Gastroesophageal sphincter (tissue), 4 donors: ENCODE measurements around the gene ZNRF2. TPM values are rescaled to one million over a fixed set of nuclear protein-coding genes. Genes with fewer than 3 reads are reported as not detected.

Experiments
- ATAC-seq: fragments of 150-250 bp; one replicate; pipeline ENCODE4 v1.9.1; 2016; ENCODE audit warnings: mild to moderate bottlenecking, moderate library complexity
- H3K27ac ChIP-seq, 4 donors: fragments of 200-600 bp; sonication (generic) in 3 of 4; 1 replicate in 3 of 4; 2 replicates in 1 of 4; pipeline ENCODE4 v1.5.1; 2016 to 2019
- H3K27me3 ChIP-seq: fragments of 200-600 bp; sonication (generic); one replicate; pipeline ENCODE4 v1.5.1; 2019
- H3K36me3 ChIP-seq, 2 donors: fragments of 200-600 bp; sonication (generic); one replicate each; pipeline ENCODE4 v1.5.1; 2019; ENCODE audit warnings: control low read depth in 1 of 2
- H3K4me1 ChIP-seq, 3 donors: fragments of 200-600 bp; sonication (generic); 1 replicate in 2 of 3; 2 replicates in 1 of 3; pipeline ENCODE4 v1.5.1; 2016 to 2019; ENCODE audit warnings: control low read depth in 2 of 3
- H3K4me3 ChIP-seq, 2 donors: fragments of 200-600 bp; sonication (generic); one replicate each; pipeline ENCODE4 v1.5.1; 2019; ENCODE audit warnings: mild to moderate bottlenecking in 1 of 2, moderate library complexity in 1 of 2
- H3K9me3 ChIP-seq, 3 donors: fragments of 200-600 bp; sonication (generic); one replicate each; pipeline ENCODE4 v1.5.1; 2017 to 2019; ENCODE audit warnings: control low read depth in 2 of 3
- CTCF ChIP-seq, 4 experiments: fragments of 200-600 bp in 2 of 4; fragments of 450-650 bp in 2 of 4; sonication (generic) in 1 of 4; IDR thresholded peaks; one replicate each; pipeline ENCODE4 v1.5.1; 2017 to 2019; ENCODE audit warnings: antibody characterized with exemption in 4 of 4, mild to moderate bottlenecking in 2 of 4, moderate library complexity in 2 of 4
- EP300 ChIP-seq: sonication (generic); formaldehyde crosslinking; IDR thresholded peaks from one replicate; pipeline ENCODE4 v1.6.1; 2017; ENCODE audit warnings: antibody characterized with exemption, mild to moderate bottlenecking
- POLR2A ChIP-seq, 2 donors: fragments of 450-650 bp; IDR thresholded peaks; one replicate each; pipeline ENCODE4 v1.6.1; 2017; ENCODE audit warnings: antibody characterized with exemption in 2 of 2, mild to moderate bottlenecking in 2 of 2, moderate library complexity in 1 of 2
- POLR2AphosphoS5 ChIP-seq: sonication (generic); formaldehyde crosslinking; IDR thresholded peaks from one replicate; pipeline ENCODE4 v1.6.1; 2017; ENCODE audit warnings: antibody characterized with exemption
- WGBS, 2 donors: methylation state at CpG; one replicate each; pipeline ENCODE4 v1.1.5; 2018; ENCODE audit warnings: low coverage in 1 of 2; 5-methylcytosine and 5-hydroxymethylcytosine counted together
- total RNA-seq, 4 donors: library from RNA; depleted of rRNA; stranded (reverse); fragments of >200 nt; gene quantifications; one replicate each; pipeline ENCODE4 v1.1.0, GENCODE V29; 2016

The ZNRF2 gene
- total RNA-seq, 4 donors from 2014 or later, result 12.5 to 20.9 (median 18.6) TPM

- H3K9me3 ChIP-seq, result no peaks in the 10 kb centered on the region
- WGBS, 2 donors, result 20 to 61% methylated on average over 2 of the region's 2 CpGs
- no peak overlapping the region for H3K27ac ChIP-seq
- TF ChIP-seq POLR2AphosphoS5, result no peak
- no peak for TF ChIP-seq CTCF (IDR thresholded peaks at IDR 0.05)
- no peak for TF ChIP-seq EP300
- no peak for TF ChIP-seq POLR2A (IDR thresholded peaks at IDR 0.05)
- no peak for ATAC-seq
- no peak overlapping the region for H3K4me3 ChIP-seq
- peaks cover 0 to 9% of the 10 kb centered on the region in 2 donors for H3K36me3 ChIP-seq
- peaks cover 0 to 17% (median 0%) of the 10 kb centered on the region in 3 donors for H3K4me1 ChIP-seq
- H3K27me3 ChIP-seq, result no peaks in the 10 kb centered on the region
These were observed 83.2 kb downstream of the ZNRF2 start for GRCh38 chr7:30367561-30367960.

DNA sequence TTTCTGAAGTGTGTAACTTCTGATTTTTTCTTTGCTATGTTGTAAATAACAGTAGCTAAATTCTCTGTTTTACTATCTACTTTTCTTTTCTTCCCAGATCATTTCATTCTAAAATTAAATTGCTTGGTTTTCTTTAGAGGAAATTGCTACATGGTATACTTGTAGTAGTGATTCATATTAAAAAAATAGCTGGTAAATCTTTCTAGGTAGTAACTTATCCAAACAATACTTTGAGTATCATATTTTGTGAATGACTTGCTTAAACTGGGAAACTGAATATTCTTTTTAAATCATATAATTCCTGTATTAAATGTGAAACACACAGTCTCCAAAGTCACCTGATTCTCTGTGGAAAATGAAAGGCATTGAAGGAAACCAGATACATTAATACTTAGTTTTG, 85.5 kb downstream of the ZNRF2 start:
- H3K27me3 ChIP-seq, result no peaks in the 10 kb centered on the region
- no peaks in the 10 kb centered on the region for H3K9me3 ChIP-seq
- no peak overlapping the region for H3K4me3 ChIP-seq
- TF ChIP-seq CTCF (IDR thresholded peaks at IDR 0.05) (no peak), POLR2AphosphoS5 (no peak), POLR2A (IDR thresholded peaks at IDR 0.05) (no peak), EP300 (no peak)
- H3K4me1 ChIP-seq, result peaks cover 0 to 17% (median 0%) of the 10 kb centered on the region in 3 donors
- ATAC-seq, result no peak
- H3K27ac ChIP-seq, result no peak overlapping the region
- H3K36me3 ChIP-seq, result peaks cover 0 to 9% of the 10 kb centered on the region in 2 donors

GRCh38 chr7:30371321-30371720, 86.9 kb downstream of the ZNRF2 start:
- H3K27ac ChIP-seq, result no peak overlapping the region
- no peaks in the 10 kb centered on the region for H3K27me3 ChIP-seq
- no peaks in the 10 kb centered on the region for H3K9me3 ChIP-seq
- ATAC-seq, result no peak
- TF ChIP-seq EP300, result no peak
- no peak for TF ChIP-seq POLR2AphosphoS5
- TF ChIP-seq POLR2A (IDR thresholded peaks at IDR 0.05), result no peak
- TF ChIP-seq CTCF (IDR thresholded peaks at IDR 0.05), result no peak
- WGBS, 2 donors, result 96 to 97% methylated on average over 3 to 5 of the region's 5 CpGs
- H3K4me3 ChIP-seq, result no peak overlapping the region
- peaks cover 0 to 17% (median 0%) of the 10 kb centered on the region in 3 donors for H3K4me1 ChIP-seq
- H3K36me3 ChIP-seq, result peaks cover 0 to 9% of the 10 kb centered on the region in 2 donors

GRCh38 chr7:30378275-30378674, 93.9 kb downstream of the ZNRF2 start:
- Histone ChIP-seq H3K4me3 (no peak overlapping the region), H3K4me1 (peaks cover 0 to 15% (median 0%) of the 10 kb centered on the region in 3 donors), H3K36me3 (no peaks in the 10 kb centered on the region), H3K27me3 (no peaks in the 10 kb centered on the region), H3K9me3 (peaks cover 0 to 5% (median 0%) of the 10 kb centered on the region in 3 donors), H3K27ac (no peak overlapping the region)
- 61 to 67% methylated on average over 1 of the region's 1 CpG for WGBS, 2 donors
- TF ChIP-seq POLR2AphosphoS5 (no peak), CTCF (IDR thresholded peaks at IDR 0.05) (no peak), EP300 (no peak), POLR2A (IDR thresholded peaks at IDR 0.05) (no peak)
- no peak for ATAC-seq

- Histone ChIP-seq H3K36me3 (no peaks in the 10 kb centered on the region), H3K4me3 (no peak overlapping the region), H3K4me1 (peaks cover 0 to 15% (median 0%) of the 10 kb centered on the region in 3 donors), H3K9me3 (peaks cover 0 to 5% (median 0%) of the 10 kb centered on the region in 3 donors), H3K27me3 (no peaks in the 10 kb centered on the region), H3K27ac (no peak overlapping the region)
- TF ChIP-seq POLR2A (IDR thresholded peaks at IDR 0.05) (no peak), CTCF (IDR thresholded peaks at IDR 0.05) (no peak), POLR2AphosphoS5 (no peak), EP300 (no peak)
- WGBS, 2 donors, result 53 to 56% methylated on average over 4 of the region's 4 CpGs
- ATAC-seq, result no peak
These were observed 94.7 kb downstream of the ZNRF2 start for GRCh38 chr7:30379131-30379530.
